ENCODE data around the gene CACNA1I.

- TF ChIP-seq CTCF (IDR thresholded peaks at IDR 0.05): no peak
- TF ChIP-seq EP300 (IDR thresholded peaks at IDR 0.05): no peak
- TF ChIP-seq POLR2A (IDR thresholded peaks at IDR 0.05; ENCODE audit: low read depth): no peak
Measured at GRCh38 chr22:39727541-39727940, 157.0 kb downstream of the CACNA1I start.

Measured in esophagus muscularis mucosa (tissue), 4 donors.